Activated CD4-positive, alpha-beta T cell treated with anti-CD3 and anti-CD28 coated beads for 1 hour (primary cell): ENCODE results near the gene FBXW4.
A peak's percentile ranks its signal among the peaks of the same experiment; 100 is the strongest.

Experiments
- DNase-seq: peaks from one replicate; pipeline ENCODE4 v3.0.0-alpha.2; 2020

The FBXW4 gene

GRCh38 chr10:101694674-101695403, at the start of gene FBXW4:
TSS of gene FBXW4 (minus strand) at chr10:101695170. CDS start at chr10:101695105, 65 bp downstream.
- DNase-seq = peak; percentile 59

GRCh38 chr10:101744267-101744666, 49.3 kb upstream of the FBXW4 start:
- DNase-seq = no peak

GRCh38 chr10:101741938-101742337, 47.0 kb upstream of the FBXW4 start:
- no peak for DNase-seq

GRCh38 chr10:101736666-101737065, 41.7 kb upstream of the FBXW4 start:
- no peak for DNase-seq

GRCh38 chr10:101732096-101732495, 37.1 kb upstream of the FBXW4 start:
- no peak for DNase-seq

- DNase-seq = no peak
Observed at GRCh38 chr10:101726115-101726387, 31.1 kb upstream of the FBXW4 start.

- no peak for DNase-seq
Observed at GRCh38 chr10:101725296-101726114, 30.5 kb upstream of the FBXW4 start.

GRCh38 chr10:101724446-101724845, 29.5 kb upstream of the FBXW4 start:
- no peak for DNase-seq

- no peak for DNase-seq
Observed at GRCh38 chr10:101723176-101723575, 28.2 kb upstream of the FBXW4 start.

GRCh38 chr10:101721806-101722205, 26.8 kb upstream of the FBXW4 start:
- no peak for DNase-seq

- DNase-seq = no peak
Observed at GRCh38 chr10:101720606-101721230, 25.7 kb upstream of the FBXW4 start.

- no peak for DNase-seq
Observed at GRCh38 chr10:101718690-101719275, 23.8 kb upstream of the FBXW4 start.

GRCh38 chr10:101716891-101717659, 22.1 kb upstream of the FBXW4 start:
- no peak for DNase-seq

GRCh38 chr10:101712997-101713396, 18.0 kb upstream of the FBXW4 start:
- no peak for DNase-seq

- DNase-seq = no peak
Observed at GRCh38 chr10:101710793-101711192, 15.8 kb upstream of the FBXW4 start.

- no peak for DNase-seq
Observed at GRCh38 chr10:101710059-101710695, 15.2 kb upstream of the FBXW4 start.

- DNase-seq = no peak
Observed at GRCh38 chr10:101709359-101710058, 14.5 kb upstream of the FBXW4 start.

GRCh38 chr10:101708870-101709269, 13.9 kb upstream of the FBXW4 start:
- DNase-seq = no peak

GRCh38 chr10:101708073-101708472, 13.1 kb upstream of the FBXW4 start:
- DNase-seq = no peak

- DNase-seq = no peak
Observed at GRCh38 chr10:101704331-101704730, 9.4 kb upstream of the FBXW4 start.

GRCh38 chr10:101696632-101697031, 1.7 kb upstream of the FBXW4 start:
- DNase-seq = no peak
